H1 (cell line): Measurements from ENCODE around the gene CDS2. TPM values are rescaled to one million over a fixed set of nuclear protein-coding genes. Genes with fewer than 3 reads are reported as not detected.
A peak's percentile ranks its signal among the peaks of the same experiment; 100 is the strongest.

Experiments used
- CTCF ChIA-PET: fragments of 300-600 bp; sonication (Branson Sonifier 250); formaldehyde crosslinking; loops from one replicate; lab custom pipeline; 2021; ENCODE audit not compliant: partially characterized antibody; lab: Charles Lee
- POLR2A ChIA-PET: fragments of 300-600 bp; sonication (Branson Sonifier 250); formaldehyde crosslinking; loops from one replicate; lab custom pipeline; 2021; ENCODE audit warnings: inconsistent platforms; ENCODE audit not compliant: partially characterized antibody; lab: Charles Lee
- DNase-seq, 2 experiments: peaks; one replicate each; pipeline versions ENCODE4 v3.0.0 to v3.0.0-alpha.2; 2010 to 2022; ENCODE audit warnings: low spot score in 2 of 2, low read depth in 1 of 2, mixed read lengths in 1 of 2
- FAIRE-seq: peaks from 2 replicates; lab custom pipeline; 2011; peaks lifted over from hg19 to GRCh38; lab: Jason Lieb, UNC
- H2AFZ ChIP-seq: 2 replicates; pipeline ENCODE4 v1.8.1; 2012; ENCODE audit warnings: low read length, inconsistent platforms
- H2AK5ac ChIP-seq: 2 replicates; pipeline ENCODE4 v1.6.1; 2013; ENCODE audit warnings: low read depth, low read length
- H2BK120ac ChIP-seq: replicated peaks from 2 replicates; pipeline ENCODE3; 2013; ENCODE audit warnings: low read depth, low read length, inconsistent platforms
- H2BK12ac ChIP-seq: 2 replicates; pipeline ENCODE4 v1.6.1; 2013; ENCODE audit warnings: low read depth, low read length
- H2BK15ac ChIP-seq: 2 replicates; pipeline ENCODE4 v1.6.1; 2013; ENCODE audit warnings: low read length
- H2BK20ac ChIP-seq: 2 replicates; pipeline ENCODE4 v1.6.1; 2013; ENCODE audit warnings: low read length
- H2BK5ac ChIP-seq: 2 replicates; pipeline ENCODE4 v1.6.1; 2013; ENCODE audit warnings: low read depth, low read length
- H3K14ac ChIP-seq: 2 replicates; pipeline ENCODE4 v1.6.1; 2013; ENCODE audit warnings: inconsistent platforms; ENCODE audit not compliant: insufficient read length
- H3K18ac ChIP-seq: 2 replicates; pipeline ENCODE4 v1.6.1; 2013; ENCODE audit warnings: low read length; ENCODE audit errors: extremely low read depth
- H3K23ac ChIP-seq: 2 replicates; pipeline ENCODE4 v1.6.1; 2013; ENCODE audit warnings: inconsistent platforms; ENCODE audit not compliant: insufficient read length
- H3K23me2 ChIP-seq: 2 replicates; pipeline ENCODE4 v1.6.1; 2013; ENCODE audit warnings: low read depth, low read length
- H3K27ac ChIP-seq: 2 replicates; pipeline ENCODE4 v1.6.1; 2011; ENCODE audit warnings: low read depth, low read length, inconsistent platforms
- H3K27me3 ChIP-seq, 4 experiments: replicated peaks in 1 of 4; 1 replicate in 1 of 4; 2 replicates in 3 of 4; pipeline versions ENCODE4 v1.6.1 to v1.8.1; 2011 to 2013; ENCODE audit warnings: low read length in 3 of 4, mild to moderate bottlenecking in 3 of 4, inconsistent platforms in 2 of 4, mixed read lengths in 2 of 4, moderate library complexity in 1 of 4; ENCODE audit not compliant: control insufficient read depth in 3 of 4, insufficient read depth in 3 of 4; ENCODE audit errors: extremely low read depth in 1 of 4
- H3K36me3 ChIP-seq, 4 experiments: 2 replicates each; pipeline versions ENCODE4 v1.6.1 to v1.8.1; 2011 to 2013; ENCODE audit warnings: mild to moderate bottlenecking in 4 of 4, low read length in 3 of 4, moderate library complexity in 2 of 4, control low read depth in 1 of 4, inconsistent platforms in 1 of 4; ENCODE audit not compliant: insufficient read depth in 4 of 4, control insufficient read depth in 2 of 4
- H3K4ac ChIP-seq: replicated peaks from 2 replicates; pipeline ENCODE3; 2013; ENCODE audit warnings: low read length, low read depth, mixed read lengths, inconsistent platforms; ENCODE audit not compliant: insufficient read length
- H3K4me1 ChIP-seq, 4 experiments: replicated peaks in 1 of 4; 1 replicate in 1 of 4; 2 replicates in 3 of 4; pipeline versions ENCODE4 v1.6.1 to v1.8.1; 2011 to 2013; ENCODE audit warnings: low read length in 3 of 4, inconsistent platforms in 2 of 4, mixed read lengths in 1 of 4; ENCODE audit not compliant: insufficient read depth in 4 of 4, control insufficient read depth in 3 of 4
- H3K4me2 ChIP-seq, 2 experiments: 2 replicates each; pipeline versions ENCODE4 v1.6.1 to v1.8.1; 2011 to 2013; ENCODE audit warnings: low read depth in 2 of 2, low read length in 2 of 2, control low read depth in 1 of 2, inconsistent platforms in 1 of 2, mild to moderate bottlenecking in 1 of 2; ENCODE audit not compliant: insufficient read depth in 1 of 2
- H3K4me3 ChIP-seq, 4 experiments: fragments of 200-600, 300-600 bp in 1 of 4; sonication (generic), shearing (Covaris generic), sonication (Bioruptor Twin) in 1 of 4; 2 replicates each; pipeline versions ENCODE4 v1.5.1 to v1.8.1; 2011 to 2016; ENCODE audit warnings: low read length in 4 of 4, low read depth in 3 of 4, control low read depth in 2 of 4, inconsistent platforms in 2 of 4, mild to moderate bottlenecking in 2 of 4, mixed read lengths in 1 of 4, moderate library complexity in 1 of 4; ENCODE audit not compliant: insufficient read depth in 2 of 4; ENCODE audit errors: extremely low read depth in 1 of 4
- H3K56ac ChIP-seq: replicated peaks from 2 replicates; pipeline ENCODE3; 2013; ENCODE audit warnings: low read depth, mild to moderate bottlenecking, mixed read lengths, low read length, inconsistent platforms; ENCODE audit not compliant: insufficient read length
- H3K79me1 ChIP-seq: 2 replicates; pipeline ENCODE4 v1.6.1; 2013; ENCODE audit warnings: low read depth, low read length, control low read depth
- H3K79me2 ChIP-seq, 2 experiments: 2 replicates each; pipeline versions ENCODE4 v1.6.1 to v1.8.1; 2012 to 2013; ENCODE audit warnings: low read length in 2 of 2, mild to moderate bottlenecking in 2 of 2, inconsistent platforms in 1 of 2; ENCODE audit not compliant: insufficient read depth in 2 of 2, control insufficient read depth in 1 of 2
- H3K9ac ChIP-seq, 4 experiments: replicated peaks in 1 of 4; 1 replicate in 1 of 4; 2 replicates in 3 of 4; pipeline versions ENCODE4 v1.6.1 to v1.8.1; 2011 to 2013; ENCODE audit warnings: low read depth in 3 of 4, low read length in 3 of 4, control low read depth in 2 of 4, mild to moderate bottlenecking in 2 of 4, moderate library complexity in 2 of 4, inconsistent platforms in 1 of 4; ENCODE audit errors: extremely low read depth in 1 of 4
- H3K9me3 ChIP-seq, 2 experiments: 2 replicates each; pipeline versions ENCODE4 v1.6.1 to v1.8.1; 2012 to 2013; ENCODE audit warnings: mild to moderate bottlenecking in 2 of 2, moderate library complexity in 2 of 2, control low read depth in 1 of 2, inconsistent platforms in 1 of 2, low read depth in 1 of 2, low read length in 1 of 2, mixed read lengths in 1 of 2; ENCODE audit not compliant: insufficient read depth in 2 of 2
- H4K20me1 ChIP-seq, 2 experiments: replicated peaks in 1 of 2; 2 replicates each; pipeline versions ENCODE3 to v1.8.1; 2011 to 2013; ENCODE audit warnings: inconsistent platforms in 2 of 2, low read length in 2 of 2, mild to moderate bottlenecking in 1 of 2; ENCODE audit not compliant: insufficient read depth in 2 of 2, control insufficient read depth in 1 of 2
- H4K5ac ChIP-seq: 2 replicates; pipeline ENCODE4 v1.6.1; 2013; ENCODE audit warnings: low read length, low read depth, mixed read lengths, inconsistent platforms; ENCODE audit not compliant: insufficient read length
- H4K8ac ChIP-seq: 2 replicates; pipeline ENCODE4 v1.8.0; 2013; ENCODE audit warnings: mild to moderate bottlenecking, moderate library complexity, low read length, inconsistent platforms; ENCODE audit not compliant: insufficient read depth; ENCODE audit errors: extremely low read depth
- H4K91ac ChIP-seq: replicated peaks from 2 replicates; pipeline ENCODE3; 2013; ENCODE audit warnings: low read length, mixed read lengths, inconsistent platforms; ENCODE audit not compliant: insufficient read length
- RAD21 ChIP-seq, 2 experiments: IDR thresholded peaks in 1 of 2; conservative IDR thresholded peaks in 1 of 2; 2 replicates each; pipeline ENCODE4 v1.6.1; 2011; ENCODE audit warnings: low read depth in 2 of 2, low read length in 2 of 2, improper control_type of control experiment in 1 of 2, inconsistent platforms in 1 of 2, mild to moderate bottlenecking in 1 of 2, moderate library complexity in 1 of 2
- TBP ChIP-seq: IDR thresholded peaks from 2 replicates; pipeline ENCODE4 v1.6.1; 2011; ENCODE audit warnings: low read depth, low read length, improper control_type of control experiment
- WGBS, 2 experiments: shearing (Covaris generic) in 1 of 2; methylation state at CpG; one replicate each; pipeline versions ENCODE4 v1.1.6 to v1.1.7; 2013 to 2015; ENCODE audit warnings: low lambda C conversion rate in 2 of 2, mixed read lengths in 2 of 2, inconsistent platforms in 1 of 2, low coverage in 1 of 2, missing lambda C conversion rate in 1 of 2; ENCODE audit not compliant: insufficient replicate concordance in 2 of 2, insufficient coverage in 1 of 2, insufficient read length in 1 of 2; ENCODE audit errors: extremely low coverage in 1 of 2, missing lambda C conversion rate in 1 of 2; 5-methylcytosine and 5-hydroxymethylcytosine counted together
- polyA plus RNA-seq, 7 experiments: library from polyadenylated mRNA; depleted of rRNA in 3 of 7; stranded (reverse) in 5 of 7; unstranded in 2 of 7; fragments of >200 nt in 5 of 7; fragments of 200-250 nt in 2 of 7; gene quantifications; 1 replicate in 5 of 7; 2 replicates in 1 of 7; 4 replicates in 1 of 7; pipeline versions ENCODE4 v1.2.1 to v1.2.3, GENCODE V29; 2011 to 2013; ENCODE audit warnings: missing spikeins in 2 of 7, mixed read lengths in 2 of 7
- total RNA-seq: library from RNA; stranded (reverse); fragmentation: NEBNext Ultra II Directional; extraction: Animal tissue kit (Norgen Biotek cat#: 25700); gene quantifications from 2 replicates; pipeline ENCODE4 v1.2.1, GENCODE V29; 2021
- TF ChIP-seq, protein P1 (sequence below), 3 experiments: IDR thresholded peaks; 1 replicate in 2 of 3; 2 replicates in 1 of 3; pipeline versions ENCODE4 v1.5.1 to v1.6.1; 2011; ENCODE audit warnings: low read length in 3 of 3, mild to moderate bottlenecking in 3 of 3, inconsistent platforms in 2 of 3, low read depth in 1 of 3, moderate library complexity in 1 of 3; ENCODE audit not compliant: insufficient read depth in 1 of 3; ENCODE audit errors: control extremely low read depth in 1 of 3

Gene CDS2
- total and polyA plus RNA-seq, 2 of the 8 experiments (the other 6 are each of a cell fraction or from before 2014, with no cell fraction given) = 54.0 to 56.2 TPM

DNA sequence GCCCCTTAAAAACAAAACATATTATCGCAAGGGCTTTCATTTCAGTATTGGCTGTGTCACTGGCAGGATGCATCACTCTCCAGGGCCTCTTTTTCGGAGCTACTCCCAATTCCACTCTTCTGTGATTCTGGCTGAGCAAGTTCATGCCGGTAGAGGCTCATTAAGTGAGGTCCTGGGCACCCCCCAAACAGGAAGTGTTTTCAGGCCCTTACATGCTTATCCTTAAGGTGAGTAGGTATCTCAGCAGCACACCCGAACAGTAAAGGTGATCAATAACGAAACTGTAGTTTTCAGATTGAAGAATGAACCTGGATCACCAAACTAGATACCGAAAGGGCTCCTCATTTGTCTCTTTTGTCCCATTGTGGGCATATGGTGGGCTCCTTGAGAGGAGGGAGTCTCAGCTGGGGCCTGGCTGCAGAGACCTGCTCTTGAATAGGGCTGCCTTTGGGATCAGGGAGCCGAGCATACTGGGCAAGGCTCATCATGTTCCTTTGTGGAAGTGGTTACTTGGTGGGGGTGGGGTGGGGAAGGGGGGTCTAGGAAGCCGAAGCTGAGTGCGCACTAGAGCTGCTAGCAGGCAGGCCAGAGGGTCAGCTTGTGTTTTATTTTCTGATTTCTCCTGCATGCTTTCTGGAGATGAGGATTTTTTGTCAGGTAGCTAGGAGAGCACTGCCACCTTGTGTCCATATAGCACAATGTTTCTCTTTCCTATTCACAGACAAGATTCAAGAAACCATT lies 65.2 kb downstream of the CDS2 start:
- no peaks in the 10 kb centered on the region for H3K79me1 ChIP-seq
- ChIA-PET CTCF (interaction anchor here (0.5 to 6.9 kb wide), 38 partner anchors 8 to 730 kb away, joined by 3 to 122 read pairs (median 6); partner anchors contain the start of genes CDS2 and PCNA), POLR2A (interaction anchor here (0.7 to 4.2 kb wide), 4 partner anchors 15 to 73 kb away, joined by 3 to 25 read pairs (median 6); partner anchors contain the start of genes CDS2 and PCNA)
- no peak overlapping the region for H3K4me3 ChIP-seq
- no peak overlapping the region for H3K4ac ChIP-seq
- H3K56ac ChIP-seq = no peak overlapping the region
- FAIRE-seq = peak; percentile 90
- no peak overlapping the region for H3K18ac ChIP-seq
- no peak overlapping the region for H2AFZ ChIP-seq
- TF ChIP-seq RAD21 (IDR thresholded peaks at IDR 0.05 in 1 of 2, conservative IDR thresholded peaks at IDR 0.05 in 1 of 2; ENCODE audit: low read depth in 2 of 2, low read length in 2 of 2) = peak; percentile 89 to 91
- no peak for TF ChIP-seq TBP
- TF ChIP-seq, protein P1, sequence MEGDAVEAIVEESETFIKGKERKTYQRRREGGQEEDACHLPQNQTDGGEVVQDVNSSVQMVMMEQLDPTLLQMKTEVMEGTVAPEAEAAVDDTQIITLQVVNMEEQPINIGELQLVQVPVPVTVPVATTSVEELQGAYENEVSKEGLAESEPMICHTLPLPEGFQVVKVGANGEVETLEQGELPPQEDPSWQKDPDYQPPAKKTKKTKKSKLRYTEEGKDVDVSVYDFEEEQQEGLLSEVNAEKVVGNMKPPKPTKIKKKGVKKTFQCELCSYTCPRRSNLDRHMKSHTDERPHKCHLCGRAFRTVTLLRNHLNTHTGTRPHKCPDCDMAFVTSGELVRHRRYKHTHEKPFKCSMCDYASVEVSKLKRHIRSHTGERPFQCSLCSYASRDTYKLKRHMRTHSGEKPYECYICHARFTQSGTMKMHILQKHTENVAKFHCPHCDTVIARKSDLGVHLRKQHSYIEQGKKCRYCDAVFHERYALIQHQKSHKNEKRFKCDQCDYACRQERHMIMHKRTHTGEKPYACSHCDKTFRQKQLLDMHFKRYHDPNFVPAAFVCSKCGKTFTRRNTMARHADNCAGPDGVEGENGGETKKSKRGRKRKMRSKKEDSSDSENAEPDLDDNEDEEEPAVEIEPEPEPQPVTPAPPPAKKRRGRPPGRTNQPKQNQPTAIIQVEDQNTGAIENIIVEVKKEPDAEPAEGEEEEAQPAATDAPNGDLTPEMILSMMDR (IDR thresholded peaks at IDR 0.05; ENCODE audit: control extremely low read depth in 1 of 3, insufficient read depth in 1 of 3, low read depth in 1 of 3, low read length in 3 of 3) = peak in 2 of 3 experiments; percentile 63 to 73; a peak in 3 of 4 replicates
- H4K91ac ChIP-seq = no peak overlapping the region
- peak overlapping the region; percentile 47; the same call in 1 of the 2 replicates for H3K27ac ChIP-seq
- no peak overlapping the region for H2BK20ac ChIP-seq
- H2BK5ac ChIP-seq = no peak overlapping the region
- H3K36me3 ChIP-seq = peaks cover 0 to 18% (median 8%) of the 10 kb centered on the region in 4 experiments; a peak in 7 of 8 replicates
- H2BK15ac ChIP-seq = no peak overlapping the region
- no peak overlapping the region for H3K9ac ChIP-seq
- peaks cover 0 to 4% (median 0%) of the 10 kb centered on the region in 4 experiments; a peak in 3 of 7 replicates for H3K4me1 ChIP-seq
- no peak overlapping the region for H2AK5ac ChIP-seq
- H2BK120ac ChIP-seq = no peak overlapping the region
- H4K5ac ChIP-seq = no peak overlapping the region
- peaks cover 1 to 3% of the 10 kb centered on the region in 2 experiments for H4K20me1 ChIP-seq
- H3K23me2 ChIP-seq = no peaks in the 10 kb centered on the region
- no peak overlapping the region for H4K8ac ChIP-seq
- no peak overlapping the region for H2BK12ac ChIP-seq
- no peak overlapping the region for H3K23ac ChIP-seq
- H3K4me2 ChIP-seq = no peak overlapping the region
- WGBS, 2 experiments = 74% methylated on average over 9 of the region's 9 CpGs; no CpG with 5 or more reads in 1 of the 2 experiments
- DNase-seq = no peak
- H3K9me3 ChIP-seq = no peaks in the 10 kb centered on the region
- no peak overlapping the region for H3K14ac ChIP-seq
- H3K79me2 ChIP-seq = no peaks in the 10 kb centered on the region
- no peaks in the 10 kb centered on the region for H3K27me3 ChIP-seq
